Heart left ventricle (tissue), 16 donors: ENCODE results near the gene SSTR4. TPM values are rescaled to one million over a fixed set of nuclear protein-coding genes. Genes with fewer than 3 reads are reported as not detected.
"Not testable (repeated sequence)": the region's sequence is repeated elsewhere in the genome, so short reads cannot be mapped to it uniquely, and the experiment has no call there.

Experiments
- ATAC-seq, 4 donors: fragments of 200-7000 bp; cut with Tn5 transposase; one replicate each; pipeline ENCODE4 v1.9.1; 2020 to 2022; ENCODE audit warnings: moderate library complexity in 4 of 4, mild to moderate bottlenecking in 3 of 4, moderate number of reproducible peaks in 1 of 4
- DNase-seq, 5 donors: peaks; one replicate each; pipeline ENCODE4 v3.0.0-alpha.2; 2020
- H3K27ac ChIP-seq, 12 donors: fragments of 200-600 bp; sonication (generic) in 4 of 12; one replicate each; pipeline versions ENCODE4 v1.5.0 to v1.8.0; 2016 to 2022; ENCODE audit warnings: mild to moderate bottlenecking in 2 of 12
- H3K27me3 ChIP-seq, 9 donors: fragments of 200-600 bp; sonication (generic) in 2 of 9; one replicate each; pipeline versions ENCODE4 v1.5.1 to v1.8.0; 2016 to 2022; ENCODE audit warnings: mild to moderate bottlenecking in 3 of 9
- H3K36me3 ChIP-seq, 9 donors: fragments of 200-600 bp; sonication (generic) in 2 of 9; one replicate each; pipeline versions ENCODE4 v1.5.0 to v1.8.0; 2018 to 2022; ENCODE audit warnings: mild to moderate bottlenecking in 2 of 9
- H3K4me1 ChIP-seq, 12 donors: fragments of 200-600 bp; sonication (generic) in 4 of 12; one replicate each; pipeline versions ENCODE4 v1.5.0 to v1.8.0; 2016 to 2022; ENCODE audit warnings: mild to moderate bottlenecking in 3 of 12
- H3K4me3 ChIP-seq, 12 donors: fragments of 200-600 bp; sonication (generic) in 4 of 12; one replicate each; pipeline versions ENCODE4 v1.5.0 to v1.8.0; 2017 to 2022; ENCODE audit warnings: mild to moderate bottlenecking in 9 of 12, moderate library complexity in 4 of 12
- H3K9me3 ChIP-seq, 12 donors: fragments of 200-600 bp; sonication (generic) in 4 of 12; one replicate each; pipeline versions ENCODE4 v1.5.0 to v1.8.0; 2016 to 2022; ENCODE audit warnings: mild to moderate bottlenecking in 1 of 12
- POLR2A ChIP-seq, 2 donors: fragments of 450-650 bp; IDR thresholded peaks; one replicate each; pipeline ENCODE4 v1.6.1; 2017; ENCODE audit warnings: antibody characterized with exemption in 2 of 2, mild to moderate bottlenecking in 2 of 2, moderate library complexity in 2 of 2
- WGBS, 4 donors: extraction: QIAGEN DNeasy Blood & Tissue Kit in 2 of 4; methylation state at CpG; one replicate each; pipeline versions ENCODE4 v1.1.5 to v1.1.7; 2013 to 2018; 5-methylcytosine and 5-hydroxymethylcytosine counted together
- intact Hi-C, 10 donors: fragments of 100-400 bp; cut with DNase I; formaldehyde crosslinking; loops; one replicate each; pipeline versions ENCODE4 v1.11.1 to v1.14.2; 2022
- long read RNA-seq, 3 donors: library from polyadenylated mRNA; unstranded; transcript quantifications; one replicate each; pipeline ENCODE4 v2.0.0, GENCODE V29; 2020 to 2021
- polyA plus RNA-seq, 2 donors: library from polyadenylated mRNA; stranded (reverse); fragments of 200-250 nt; gene quantifications; one replicate each; pipeline ENCODE4 v1.2.3, GENCODE V29; 2013
- total RNA-seq, 9 donors: library from RNA; depleted of rRNA in 2 of 9; stranded (reverse); fragments of >200 nt in 2 of 9; fragmentation: NEBNext Ultra II Directional in 3 of 9; extraction: Animal tissue kit (Norgen Biotek cat#: 25700) in 3 of 9; gene quantifications; one replicate each; pipeline versions ENCODE4 v1.1.0 to v1.2.4, GENCODE V29; 2016 to 2023
- TF ChIP-seq, protein P1 (sequence below), 12 donors: fragments of 200-600 bp; sonication (generic) in 4 of 12; IDR thresholded peaks; one replicate each; pipeline versions ENCODE4 v1.5.0 to v1.8.0; 2018 to 2022; ENCODE audit warnings: antibody characterized with exemption in 12 of 12, mild to moderate bottlenecking in 5 of 12
- donor health status: ischemic (EF 13 %, LVEDD 7.1; RV severe dilation, severe dysfunction).
- donor health status: healthy with polysubstance abuse.
- donor health status: DM: no; HTN: yes; CAD: no.
- donor health status: DM: no; HTN: no; CAD: no.
- donor health status: ischemic (EF 25% LVEDD 6.9; RV normal size, moderate dysfunction).
- donor health status: ischemic (EF 25% LVEDD 5.7; RV mildly dilated, moderate dysfunction).
- donor health status: healthy.
- donor health status: DM: yes; HTN: yes; CAD: no.
- donor health status: ischemic (EF 35%, LVEDD 5.7; RV mildly dilated, moderate dysfunction).
- donor health status: nonischemic (EF 11% LVEDD 7.7; RV severe dilation, severe dysfunction).
- donor health status: DM: yes; HTN: yes; CAD: no.
- donor health status: PGD.
- donor health status: ischemic (EF 29% LVEDD 5.4; RV normal size, mild dysfunction).
- donor health status: nonischemic (EF 23%, LVEDD 6.1; RV moderate dilation, normal function).

SSTR4 gene, protein sequence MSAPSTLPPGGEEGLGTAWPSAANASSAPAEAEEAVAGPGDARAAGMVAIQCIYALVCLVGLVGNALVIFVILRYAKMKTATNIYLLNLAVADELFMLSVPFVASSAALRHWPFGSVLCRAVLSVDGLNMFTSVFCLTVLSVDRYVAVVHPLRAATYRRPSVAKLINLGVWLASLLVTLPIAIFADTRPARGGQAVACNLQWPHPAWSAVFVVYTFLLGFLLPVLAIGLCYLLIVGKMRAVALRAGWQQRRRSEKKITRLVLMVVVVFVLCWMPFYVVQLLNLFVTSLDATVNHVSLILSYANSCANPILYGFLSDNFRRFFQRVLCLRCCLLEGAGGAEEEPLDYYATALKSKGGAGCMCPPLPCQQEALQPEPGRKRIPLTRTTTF
- total RNA-seq (under 1 TPM in 1 of 9 donors, not detected in 8; 0.28 TPM), polyA plus RNA-seq (not detected)
- long read RNA-seq, donor 1, partial matches to known transcripts, result 0 of 1 reads
- long read RNA-seq, donor 1, other reads (novel, unspliced or antisense), result 0 of 1 reads
- long read RNA-seq, donor 2, result 0 reads
- long read RNA-seq, donor 3, result 0 reads

DNA sequence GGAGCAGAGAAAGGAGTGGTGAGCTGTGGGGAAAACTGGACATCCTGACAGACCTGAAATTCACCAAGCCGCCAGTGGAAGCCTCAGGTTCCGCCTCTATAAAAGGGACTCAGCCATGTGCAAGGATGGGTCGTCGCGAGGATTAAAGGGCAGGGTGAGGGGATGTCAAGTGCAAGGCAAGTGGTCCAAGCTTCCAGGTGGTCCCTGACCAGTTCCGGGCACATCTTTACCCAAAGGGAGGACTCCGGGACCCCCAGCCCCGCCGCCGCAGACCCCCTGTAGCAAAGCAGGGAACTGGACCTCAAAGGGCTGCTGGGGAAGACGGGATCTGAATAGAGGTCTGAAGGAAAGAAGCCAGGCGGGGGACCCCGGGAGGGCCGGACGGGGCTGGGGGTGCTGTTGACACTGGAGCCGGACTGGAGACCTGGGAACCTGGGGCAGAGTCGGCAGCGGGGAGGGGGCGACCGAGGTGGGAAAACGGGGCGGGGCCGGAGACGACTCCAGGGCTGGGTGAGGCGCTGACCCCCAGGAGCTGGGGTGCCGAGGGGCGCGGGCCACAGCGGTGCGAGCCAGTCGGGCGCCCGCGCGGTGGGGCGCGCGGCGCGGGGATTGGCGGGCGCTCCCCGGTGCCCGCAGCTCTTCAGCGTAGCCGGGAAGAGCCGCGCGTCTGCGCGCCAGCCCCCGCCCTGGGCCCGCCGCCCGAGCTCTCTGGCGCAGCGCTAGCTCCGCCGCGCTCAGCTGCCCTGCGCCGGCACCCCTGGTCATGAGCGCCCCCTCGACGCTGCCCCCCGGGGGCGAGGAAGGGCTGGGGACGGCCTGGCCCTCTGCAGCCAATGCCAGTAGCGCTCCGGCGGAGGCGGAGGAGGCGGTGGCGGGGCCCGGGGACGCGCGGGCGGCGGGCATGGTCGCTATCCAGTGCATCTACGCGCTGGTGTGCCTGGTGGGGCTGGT, at the start of gene SSTR4:
Gene SSTR4, plus strand, starts transcription at position 592 of the 951 bp plus-strand sequence. Its CDS starts 172 bp downstream, at position 764.
- Histone ChIP-seq H3K36me3 (no peaks in the 10 kb centered on the region), H3K9me3 (no peaks in the 10 kb centered on the region), H3K4me1 (peaks cover 0 to 27% (median 6%) of the 10 kb centered on the region in 12 donors), H3K4me3 (peak within 1 kb of the TSS in 8 of 12 donors; percentile 10 to 52 (median 30)), H3K27ac (no peak within 1 kb of the TSS), H3K27me3 (peaks cover 12 to 47% (median 28%) of the 10 kb centered on the region in 9 donors)
- no peak for DNase-seq
- peak in 1 of 4 donors; percentile 38 for ATAC-seq
- TF ChIP-seq POLR2A (IDR thresholded peaks at IDR 0.05), result no peak
- TF ChIP-seq, protein P1, sequence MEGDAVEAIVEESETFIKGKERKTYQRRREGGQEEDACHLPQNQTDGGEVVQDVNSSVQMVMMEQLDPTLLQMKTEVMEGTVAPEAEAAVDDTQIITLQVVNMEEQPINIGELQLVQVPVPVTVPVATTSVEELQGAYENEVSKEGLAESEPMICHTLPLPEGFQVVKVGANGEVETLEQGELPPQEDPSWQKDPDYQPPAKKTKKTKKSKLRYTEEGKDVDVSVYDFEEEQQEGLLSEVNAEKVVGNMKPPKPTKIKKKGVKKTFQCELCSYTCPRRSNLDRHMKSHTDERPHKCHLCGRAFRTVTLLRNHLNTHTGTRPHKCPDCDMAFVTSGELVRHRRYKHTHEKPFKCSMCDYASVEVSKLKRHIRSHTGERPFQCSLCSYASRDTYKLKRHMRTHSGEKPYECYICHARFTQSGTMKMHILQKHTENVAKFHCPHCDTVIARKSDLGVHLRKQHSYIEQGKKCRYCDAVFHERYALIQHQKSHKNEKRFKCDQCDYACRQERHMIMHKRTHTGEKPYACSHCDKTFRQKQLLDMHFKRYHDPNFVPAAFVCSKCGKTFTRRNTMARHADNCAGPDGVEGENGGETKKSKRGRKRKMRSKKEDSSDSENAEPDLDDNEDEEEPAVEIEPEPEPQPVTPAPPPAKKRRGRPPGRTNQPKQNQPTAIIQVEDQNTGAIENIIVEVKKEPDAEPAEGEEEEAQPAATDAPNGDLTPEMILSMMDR (IDR thresholded peaks at IDR 0.05), result no peak
- WGBS, 4 donors, result 21 to 62% (median 40%) methylated on average over 22 to 83 of the region's 83 CpGs
- intact Hi-C loops, result loop anchor here in 1 of 10 donors (5.0 kb wide), 1 partner anchor 338 kb away; no protein-coding TSS in a partner anchor

- Histone ChIP-seq H3K4me3 (no peak overlapping the region), H3K36me3 (no peaks in the 10 kb centered on the region), H3K9me3 (peaks cover 0 to 8% (median 0%) of the 10 kb centered on the region in 12 donors), H3K27me3 (no peaks in the 10 kb centered on the region), H3K27ac (no peak overlapping the region), H3K4me1 (peaks cover 0 to 23% (median 9%) of the 10 kb centered on the region in 12 donors)
- DNase-seq, result no peak
- TF ChIP-seq POLR2A (IDR thresholded peaks at IDR 0.05), result no peak
- TF ChIP-seq, protein P1 (IDR thresholded peaks at IDR 0.05), result no peak
- ATAC-seq, result no peak
- intact Hi-C loops, result loop anchor here in 2 of 10 donors (10.0 kb wide), 2 partner anchors 58 to 122 kb away; partner anchors contain the start of gene THBD (in 1 of the 2)
- WGBS, 4 donors, result 30 to 58% (median 51%) methylated on average over 1 of the region's 1 CpG
Observed at GRCh38 chr20:22986601-22987000, 48.5 kb upstream of the SSTR4 start.

DNA sequence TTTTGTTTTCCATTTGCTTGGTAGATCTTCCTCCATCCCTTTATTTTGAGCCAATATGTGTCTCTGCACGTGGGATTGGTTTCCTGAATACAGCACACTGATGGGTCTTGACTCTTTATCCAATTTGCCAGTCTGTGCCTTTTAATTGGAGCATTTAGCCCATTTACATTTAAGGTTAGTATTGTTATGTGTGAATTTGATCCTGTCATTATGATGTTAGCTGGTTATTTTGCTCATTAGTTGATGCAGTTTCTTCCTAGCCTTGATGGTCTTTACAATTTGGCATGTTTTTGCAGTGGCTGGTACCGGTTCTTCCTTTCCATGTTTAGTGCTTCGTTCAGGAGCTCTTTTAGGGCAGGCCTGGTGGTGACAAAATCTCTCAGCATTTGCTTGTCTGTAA, 43.7 kb upstream of the SSTR4 start:
- H3K27ac ChIP-seq, DNase-seq, intact Hi-C loops, H3K27me3 ChIP-seq, H3K4me1 ChIP-seq, H3K36me3 ChIP-seq, ATAC-seq, H3K4me3 ChIP-seq, H3K9me3 ChIP-seq: not testable (repeated sequence)
- 83 to 92% (median 88%) methylated on average over 3 of the region's 3 CpGs for WGBS, 4 donors

GRCh38 chr20:22993823-22994222, 41.3 kb upstream of the SSTR4 start:
- ATAC-seq, result no peak
- WGBS, 4 donors, result 91 to 96% (median 93%) methylated on average over 2 of the region's 2 CpGs
- no peak for TF ChIP-seq POLR2A (IDR thresholded peaks at IDR 0.05)
- TF ChIP-seq, protein P1 (IDR thresholded peaks at IDR 0.05), result no peak
- intact Hi-C loops, result no loop called here
- Histone ChIP-seq H3K9me3 (peaks cover 0 to 9% (median 0%) of the 10 kb centered on the region in 12 donors), H3K4me3 (no peak overlapping the region), H3K27me3 (no peaks in the 10 kb centered on the region), H3K36me3 (no peaks in the 10 kb centered on the region), H3K27ac (no peak overlapping the region), H3K4me1 (peaks cover 0 to 5% (median 0%) of the 10 kb centered on the region in 12 donors)
- DNase-seq, result no peak
